GM18507 (cell line): ENCODE data around the gene SLITRK1.

Experiments used
- DNase-seq: peaks from one replicate; pipeline ENCODE4 v3.0.0; 2011; ENCODE audit warnings: low read depth; ENCODE audit not compliant: insufficient read length; ENCODE audit errors: extremely low spot score
- FAIRE-seq: peaks from 2 replicates; lab custom pipeline; 2011; peaks lifted over from hg19 to GRCh38; lab: Jason Lieb, UNC

Gene SLITRK1, protein sequence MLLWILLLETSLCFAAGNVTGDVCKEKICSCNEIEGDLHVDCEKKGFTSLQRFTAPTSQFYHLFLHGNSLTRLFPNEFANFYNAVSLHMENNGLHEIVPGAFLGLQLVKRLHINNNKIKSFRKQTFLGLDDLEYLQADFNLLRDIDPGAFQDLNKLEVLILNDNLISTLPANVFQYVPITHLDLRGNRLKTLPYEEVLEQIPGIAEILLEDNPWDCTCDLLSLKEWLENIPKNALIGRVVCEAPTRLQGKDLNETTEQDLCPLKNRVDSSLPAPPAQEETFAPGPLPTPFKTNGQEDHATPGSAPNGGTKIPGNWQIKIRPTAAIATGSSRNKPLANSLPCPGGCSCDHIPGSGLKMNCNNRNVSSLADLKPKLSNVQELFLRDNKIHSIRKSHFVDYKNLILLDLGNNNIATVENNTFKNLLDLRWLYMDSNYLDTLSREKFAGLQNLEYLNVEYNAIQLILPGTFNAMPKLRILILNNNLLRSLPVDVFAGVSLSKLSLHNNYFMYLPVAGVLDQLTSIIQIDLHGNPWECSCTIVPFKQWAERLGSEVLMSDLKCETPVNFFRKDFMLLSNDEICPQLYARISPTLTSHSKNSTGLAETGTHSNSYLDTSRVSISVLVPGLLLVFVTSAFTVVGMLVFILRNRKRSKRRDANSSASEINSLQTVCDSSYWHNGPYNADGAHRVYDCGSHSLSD

GRCh38 chr13:83881917-83882605 lies at the start of gene SLITRK1:
Gene SLITRK1 (minus strand): TSS chr13:83882474. CDS start chr13:83881507, 967 bp downstream.
- FAIRE-seq (no peak), DNase-seq (no peak)

DNA sequence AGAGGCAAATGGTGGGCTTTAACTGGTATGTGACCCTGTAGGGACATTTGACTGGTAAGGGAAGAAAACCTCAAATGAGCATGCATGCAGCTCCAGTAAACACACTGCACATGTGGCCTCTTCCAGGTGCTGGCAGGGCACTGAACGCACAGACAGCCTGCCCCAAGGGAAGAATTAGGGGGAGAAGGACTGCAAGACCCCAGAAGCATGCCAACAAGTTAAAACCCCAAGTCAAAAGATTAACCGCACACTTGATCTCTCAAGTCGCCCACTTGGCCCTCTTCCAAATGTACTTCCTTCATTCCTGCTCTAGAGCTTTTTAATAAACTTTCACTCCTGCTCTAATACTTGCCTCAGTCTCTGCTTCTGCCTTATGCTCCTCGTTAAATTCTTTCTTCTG lies 46.9 kb upstream of the SLITRK1 start:
- FAIRE-seq: no peak
- DNase-seq: no peak

DNA sequence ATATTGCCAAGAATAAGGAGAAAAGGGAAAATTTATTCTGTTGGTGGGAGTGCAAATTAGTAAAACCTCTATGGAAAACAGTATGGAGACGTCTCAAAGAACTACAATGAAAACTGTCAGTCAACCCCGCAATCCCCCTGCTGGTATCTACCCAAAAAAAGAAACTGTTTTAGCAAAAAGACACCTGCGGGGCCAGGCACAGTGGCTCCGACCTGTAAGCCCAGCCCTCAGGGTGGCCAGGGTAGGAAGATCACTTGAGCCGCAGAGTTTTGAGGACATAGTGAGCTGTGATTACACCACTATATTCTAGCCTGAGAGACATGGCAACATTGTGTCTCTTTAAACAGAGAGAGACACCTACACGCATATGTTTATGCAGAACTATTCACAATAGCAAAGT lies 37.5 kb upstream of the SLITRK1 start:
- DNase-seq: no peak
- FAIRE-seq: no peak

GRCh38 chr13:83914368-83914767 lies 32.1 kb upstream of the SLITRK1 start:
- DNase-seq (no peak), FAIRE-seq (no peak)

- FAIRE-seq: no peak
- DNase-seq: no peak
These were observed 25.1 kb upstream of the SLITRK1 start for GRCh38 chr13:83907196-83907989.

DNA sequence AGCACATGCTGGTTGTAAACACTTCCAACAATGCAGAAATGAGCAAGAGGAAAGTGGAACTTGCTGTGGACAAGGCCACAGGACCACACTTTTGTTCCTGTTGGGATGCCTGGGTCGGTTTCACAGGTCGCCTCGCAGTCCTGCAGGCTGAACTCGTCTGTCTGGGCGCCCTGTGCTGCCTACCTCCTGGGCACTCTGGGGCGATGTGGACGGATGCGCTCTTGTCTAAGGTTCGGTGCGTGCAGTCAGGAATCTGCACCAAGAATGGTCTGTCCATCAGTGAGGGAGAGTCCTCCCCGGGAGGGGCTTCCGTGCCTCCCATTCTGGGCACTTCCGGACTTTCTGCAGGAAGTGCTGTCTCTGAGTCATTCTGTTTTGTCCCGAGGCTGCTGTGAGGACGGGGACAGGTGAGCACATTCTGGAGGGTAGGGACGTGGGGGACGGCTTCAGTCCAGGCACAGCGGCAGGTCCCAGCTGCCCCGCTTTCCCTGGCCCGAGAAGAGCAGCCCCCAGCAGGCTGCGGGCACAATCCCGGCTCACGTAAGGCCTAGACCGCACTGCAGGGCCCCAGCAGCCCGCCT lies 24.1 kb upstream of the SLITRK1 start:
- FAIRE-seq: no peak
- DNase-seq: no peak

DNA sequence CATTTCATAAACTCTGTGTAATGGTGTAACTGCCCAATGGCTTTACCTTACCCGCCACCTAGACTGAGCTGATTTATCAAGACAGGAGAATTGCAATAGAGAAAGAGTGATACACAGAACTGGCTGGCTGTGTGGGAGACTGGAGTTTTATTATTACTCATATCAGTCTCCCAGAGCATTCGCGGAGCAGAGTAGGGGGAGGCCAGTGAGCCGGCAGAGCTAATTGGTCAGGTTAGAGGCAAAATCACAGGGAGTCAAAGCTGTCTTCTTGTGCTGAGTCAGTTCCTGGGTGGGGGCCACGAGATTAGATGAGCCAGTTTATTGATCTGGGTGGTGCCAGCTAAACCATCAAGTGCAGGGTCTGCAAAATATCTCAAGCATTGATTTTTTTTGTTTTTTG lies 23.4 kb upstream of the SLITRK1 start:
- FAIRE-seq (no peak), DNase-seq (no peak)

GRCh38 chr13:83895994-83896580 lies 13.8 kb upstream of the SLITRK1 start:
- FAIRE-seq: no peak
- DNase-seq: no peak

DNA sequence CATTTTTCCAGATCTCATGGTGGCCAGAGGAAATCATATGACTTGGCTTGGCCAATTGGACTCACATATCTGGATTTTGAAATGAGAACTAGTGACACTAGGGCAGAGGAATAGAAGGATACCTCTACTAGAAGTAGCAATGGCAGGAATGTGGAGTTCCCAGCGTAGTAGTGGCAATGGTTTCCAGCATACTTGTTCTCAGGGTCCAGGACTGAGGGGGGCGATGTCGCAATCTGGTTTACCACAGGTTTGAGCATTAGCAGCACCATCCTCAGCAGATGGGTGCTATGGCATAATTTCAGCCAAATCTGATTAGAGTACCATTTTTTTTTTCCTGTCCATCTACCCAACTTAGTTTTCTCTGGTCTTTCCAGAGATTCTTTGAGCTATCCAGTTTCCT lies 8.1 kb upstream of the SLITRK1 start:
- FAIRE-seq (no peak), DNase-seq (no peak)

DNA sequence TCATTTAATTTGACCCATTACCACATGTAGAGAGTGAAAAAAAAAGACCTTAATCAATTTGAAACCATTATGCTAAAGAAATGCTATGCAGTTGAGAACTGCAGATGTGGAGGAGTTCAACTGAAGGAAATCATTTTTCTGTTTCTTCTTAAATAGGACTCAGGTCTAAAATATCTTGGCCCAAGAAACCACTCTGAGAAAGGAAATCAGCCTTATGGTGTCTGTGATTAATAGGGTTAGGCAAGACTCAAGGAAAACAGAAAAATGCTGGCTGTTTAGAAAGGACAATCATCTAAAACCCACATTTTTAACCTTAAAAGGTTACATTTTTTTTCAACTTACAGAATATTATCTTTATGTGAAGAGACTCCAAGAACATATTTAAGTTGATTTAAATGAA lies 1.9 kb upstream of the SLITRK1 start:
- FAIRE-seq (no peak), DNase-seq (no peak)

DNA sequence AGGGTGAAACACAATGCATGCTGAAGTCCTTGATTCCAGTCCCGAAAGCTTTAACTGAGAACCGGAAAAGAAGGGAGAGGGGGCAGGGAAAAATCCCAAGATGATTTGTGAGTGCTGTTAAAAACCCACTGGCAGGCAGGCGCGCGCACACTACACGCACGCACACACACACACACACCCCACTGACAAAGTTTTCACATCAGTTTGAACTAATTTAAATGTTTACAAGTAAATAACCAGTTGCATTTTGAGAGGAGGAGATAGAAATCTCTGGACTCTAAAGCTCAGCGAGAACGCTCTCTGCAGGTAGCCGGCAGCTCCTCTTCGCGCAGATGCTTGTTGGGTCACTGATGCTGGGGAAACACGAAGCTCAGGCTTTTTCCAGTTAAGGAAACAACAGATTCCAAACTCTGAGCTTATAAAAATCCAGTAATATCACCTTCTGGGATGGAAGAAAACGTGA lies 818 bp upstream of the SLITRK1 start:
- FAIRE-seq: no peak
- no peak for DNase-seq

GRCh38 chr13:83882606-83882959 lies 309 bp upstream of the SLITRK1 start:
- FAIRE-seq: no peak
- no peak for DNase-seq

- FAIRE-seq (no peak), DNase-seq (no peak)
These were observed 1.1 kb downstream of the SLITRK1 start for GRCh38 chr13:83881140-83881684.

DNA sequence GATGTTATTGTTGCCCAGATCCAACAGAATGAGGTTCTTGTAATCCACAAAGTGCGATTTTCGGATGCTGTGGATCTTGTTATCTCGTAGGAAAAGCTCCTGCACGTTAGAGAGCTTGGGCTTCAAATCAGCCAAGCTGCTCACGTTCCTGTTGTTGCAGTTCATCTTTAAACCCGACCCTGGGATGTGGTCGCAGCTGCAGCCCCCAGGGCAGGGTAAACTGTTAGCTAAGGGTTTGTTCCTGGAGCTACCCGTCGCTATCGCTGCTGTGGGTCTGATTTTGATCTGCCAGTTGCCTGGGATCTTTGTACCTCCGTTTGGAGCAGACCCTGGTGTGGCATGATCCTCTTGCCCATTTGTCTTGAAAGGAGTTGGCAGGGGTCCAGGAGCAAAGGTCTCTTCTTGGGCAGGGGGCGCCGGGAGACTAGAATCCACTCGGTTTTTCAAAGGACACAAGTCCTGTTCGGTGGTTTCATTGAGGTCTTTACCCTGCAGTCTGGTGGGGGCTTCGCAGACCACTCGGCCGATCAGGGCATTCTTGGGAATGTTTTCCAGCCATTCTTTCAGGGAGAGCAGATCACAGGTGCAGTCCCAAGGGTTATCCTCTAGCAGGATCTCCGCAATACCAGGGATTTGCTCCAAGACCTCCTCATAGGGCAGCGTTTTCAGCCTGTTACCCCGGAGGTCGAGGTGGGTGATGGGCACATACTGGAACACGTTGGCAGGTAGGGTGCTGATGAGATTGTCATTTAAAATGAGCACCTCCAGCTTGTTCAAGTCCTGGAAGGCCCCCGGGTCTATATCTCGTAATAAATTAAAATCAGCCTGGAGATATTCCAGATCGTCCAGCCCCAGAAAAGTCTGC lies 1.8 kb downstream of the SLITRK1 start:
- no peak for FAIRE-seq
- no peak for DNase-seq

GRCh38 chr13:83879431-83880171 lies 2.7 kb downstream of the SLITRK1 start:
- no peak for DNase-seq

GRCh38 chr13:83878691-83879430 lies 3.4 kb downstream of the SLITRK1 start:
- FAIRE-seq (no peak), DNase-seq (no peak)

More at GRCh38 chr13:83879431-83880171, 2.7 kb downstream of the SLITRK1 start:
- FAIRE-seq: no peak
